ENCODE results near the gene ZFP57. TPM values are rescaled to one million over a fixed set of nuclear protein-coding genes. Genes with fewer than 3 reads are reported as not detected.
A peak's percentile ranks its signal among the peaks of the same experiment; 100 is the strongest.

Gene ZFP57
- total RNA-seq, 1 experiment from 2014 or later = not detected

GRCh38 chr6:29631860-29632731, 48.9 kb downstream of the ZFP57 start:
- Histone ChIP-seq H3K27me3 (replicated peaks) (no peaks in the 10 kb centered on the region; the same call in 1 of the 2 replicates), H3K4me1 (replicated peaks) (peaks cover 25% of the 10 kb centered on the region), H3K27ac (no peak overlapping the region), H3K4me3 (peak overlapping the region; percentile 58), H3K36me3 (no peaks in the 10 kb centered on the region; the same call in 1 of the 2 replicates), H3K9me3 (replicated peaks) (no peaks in the 10 kb centered on the region)
- DNase-seq (ENCODE audit: low read depth in 1 of 2, low spot score in 2 of 2) = peak in 1 of 2 experiments; percentile 67

GRCh38 chr6:29631209-29631810, 49.6 kb downstream of the ZFP57 start:
- Histone ChIP-seq H3K4me1 (replicated peaks) (peaks cover 25% of the 10 kb centered on the region), H3K27me3 (replicated peaks) (no peaks in the 10 kb centered on the region), H3K36me3 (no peaks in the 10 kb centered on the region; the same call in 1 of the 2 replicates), H3K27ac (no peak overlapping the region), H3K4me3 (no peak overlapping the region), H3K9me3 (replicated peaks) (no peaks in the 10 kb centered on the region)
- DNase-seq (ENCODE audit: low read depth in 1 of 2, low spot score in 2 of 2) = no peak

GRCh38 chr6:29630315-29630714, 50.6 kb downstream of the ZFP57 start:
- H3K4me3 ChIP-seq = no peak overlapping the region
- H3K27ac ChIP-seq = no peak overlapping the region
- peaks cover 25% of the 10 kb centered on the region for H3K4me1 ChIP-seq (replicated peaks)

GRCh38 chr6:29629571-29629970, 51.4 kb downstream of the ZFP57 start:
- DNase-seq (ENCODE audit: low read depth in 1 of 2, low spot score in 2 of 2) = no peak
- H3K27me3 ChIP-seq (replicated peaks) = no peaks in the 10 kb centered on the region
- H3K36me3 ChIP-seq = no peaks in the 10 kb centered on the region; the same call in 1 of the 2 replicates
- H3K27ac ChIP-seq = no peak overlapping the region
- no peaks in the 10 kb centered on the region for H3K9me3 ChIP-seq (replicated peaks)
- no peak overlapping the region for H3K4me3 ChIP-seq
- peaks cover 25% of the 10 kb centered on the region for H3K4me1 ChIP-seq (replicated peaks)

More at GRCh38 chr6:29630315-29630714, 50.6 kb downstream of the ZFP57 start:
- Histone ChIP-seq H3K36me3 (no peaks in the 10 kb centered on the region; the same call in 1 of the 2 replicates), H3K9me3 (replicated peaks) (no peaks in the 10 kb centered on the region), H3K27me3 (replicated peaks) (no peaks in the 10 kb centered on the region)
- DNase-seq (ENCODE audit: low read depth in 1 of 2, low spot score in 2 of 2) = no peak

GRCh38 chr6:29628419-29629281, 52.3 kb downstream of the ZFP57 start:
- Histone ChIP-seq H3K9me3 (replicated peaks) (no peaks in the 10 kb centered on the region), H3K4me3 (peak overlapping the region; percentile 44), H3K4me1 (replicated peaks) (peaks cover 24% of the 10 kb centered on the region), H3K27ac (0 out of 2 replicates have a peak overlapping the region, but pooled peaks have one; percentile 36), H3K27me3 (replicated peaks) (no peaks in the 10 kb centered on the region), H3K36me3 (no peaks in the 10 kb centered on the region; the same call in 1 of the 2 replicates)
- peak; percentile 67 to 82 for DNase-seq (ENCODE audit: low read depth in 1 of 2, low spot score in 2 of 2)

- peaks cover 20% of the 10 kb centered on the region for H3K4me1 ChIP-seq (replicated peaks)
- no peaks in the 10 kb centered on the region for H3K9me3 ChIP-seq (replicated peaks)
- 0 out of 2 replicates have a peak overlapping the region, but pooled peaks have one; percentile 36 for H3K27ac ChIP-seq
- no peaks in the 10 kb centered on the region; the same call in 1 of the 2 replicates for H3K36me3 ChIP-seq
- DNase-seq (ENCODE audit: low read depth in 1 of 2, low spot score in 2 of 2) = peak in 1 of 2 experiments; percentile 83
- no peaks in the 10 kb centered on the region for H3K27me3 ChIP-seq (replicated peaks)
- peak overlapping the region; percentile 44 for H3K4me3 ChIP-seq
Measured at GRCh38 chr6:29627755-29628418, 53.1 kb downstream of the ZFP57 start.

GRCh38 chr6:29626948-29627754, 53.8 kb downstream of the ZFP57 start:
- H3K36me3 ChIP-seq = peaks cover 1% of the 10 kb centered on the region
- H3K9me3 ChIP-seq (replicated peaks) = no peaks in the 10 kb centered on the region
- no peaks in the 10 kb centered on the region for H3K27me3 ChIP-seq (replicated peaks)
- H3K4me1 ChIP-seq (replicated peaks) = peaks cover 18% of the 10 kb centered on the region
- peak overlapping the region; percentile 44 for H3K4me3 ChIP-seq
- no peak for DNase-seq (ENCODE audit: low read depth in 1 of 2, low spot score in 2 of 2)
- no peak overlapping the region for H3K27ac ChIP-seq

- no peaks in the 10 kb centered on the region for H3K27me3 ChIP-seq (replicated peaks)
- no peak for DNase-seq (ENCODE audit: low read depth in 1 of 2, low spot score in 2 of 2)
- H3K4me1 ChIP-seq (replicated peaks) = peaks cover 13% of the 10 kb centered on the region
- H3K36me3 ChIP-seq = peaks cover 6% of the 10 kb centered on the region; the same call in 1 of the 2 replicates
- no peak overlapping the region for H3K27ac ChIP-seq
- H3K4me3 ChIP-seq = no peak overlapping the region
- no peaks in the 10 kb centered on the region for H3K9me3 ChIP-seq (replicated peaks)
Measured at GRCh38 chr6:29625337-29625930, 55.5 kb downstream of the ZFP57 start.

- Histone ChIP-seq H3K4me3 (no peak overlapping the region), H3K9me3 (replicated peaks) (no peaks in the 10 kb centered on the region), H3K4me1 (replicated peaks) (peaks cover 13% of the 10 kb centered on the region), H3K27ac (no peak overlapping the region), H3K36me3 (peaks cover 8% of the 10 kb centered on the region; the same call in 1 of the 2 replicates), H3K27me3 (replicated peaks) (no peaks in the 10 kb centered on the region)
- no peak for DNase-seq (ENCODE audit: low read depth in 1 of 2, low spot score in 2 of 2)
Measured at GRCh38 chr6:29624520-29624961, 56.4 kb downstream of the ZFP57 start.
